ENCODE results near the gene SULT4A1.

Gene SULT4A1

GRCh38 chr22:43827003-43827735, 35.1 kb downstream of the SULT4A1 start:
- no peak overlapping the region for H3K4me3 ChIP-seq (ENCODE audit: low read length)
- no peak for TF ChIP-seq ZNF274 (IDR thresholded peaks at IDR 0.05; ENCODE audit: low read depth, low read length)

- TF ChIP-seq ZNF274 (IDR thresholded peaks at IDR 0.05; ENCODE audit: low read depth, low read length) = no peak
Measured at GRCh38 chr22:43826142-43827002, 35.9 kb downstream of the SULT4A1 start.

GRCh38 chr22:43825651-43826050, 36.7 kb downstream of the SULT4A1 start:
- no peak for TF ChIP-seq ZNF274 (IDR thresholded peaks at IDR 0.05; ENCODE audit: low read depth, low read length)
- no peak overlapping the region for H3K4me3 ChIP-seq (ENCODE audit: low read length)

More at GRCh38 chr22:43826142-43827002, 35.9 kb downstream of the SULT4A1 start:
- no peak overlapping the region for H3K4me3 ChIP-seq (ENCODE audit: low read length)

GRCh38 chr22:43824724-43825420, 37.4 kb downstream of the SULT4A1 start:
- TF ChIP-seq ZNF274 (IDR thresholded peaks at IDR 0.05; ENCODE audit: low read depth, low read length) = no peak
- H3K4me3 ChIP-seq (ENCODE audit: low read length) = no peak overlapping the region

GRCh38 chr22:43823911-43824665, 38.2 kb downstream of the SULT4A1 start:
- TF ChIP-seq ZNF274 (IDR thresholded peaks at IDR 0.05; ENCODE audit: low read depth, low read length) = no peak

GRCh38 chr22:43823353-43823908, 38.9 kb downstream of the SULT4A1 start:
- no peak for TF ChIP-seq ZNF274 (IDR thresholded peaks at IDR 0.05; ENCODE audit: low read depth, low read length)
- H3K4me3 ChIP-seq (ENCODE audit: low read length) = no peak overlapping the region

More at GRCh38 chr22:43823911-43824665, 38.2 kb downstream of the SULT4A1 start:
- H3K4me3 ChIP-seq (ENCODE audit: low read length) = no peak overlapping the region

GRCh38 chr22:43821606-43822425, 40.5 kb downstream of the SULT4A1 start:
- TF ChIP-seq ZNF274 (IDR thresholded peaks at IDR 0.05; ENCODE audit: low read depth, low read length) = no peak
- H3K4me3 ChIP-seq (ENCODE audit: low read length) = no peak overlapping the region

GRCh38 chr22:43820651-43821305, 41.5 kb downstream of the SULT4A1 start:
- no peak for TF ChIP-seq ZNF274 (IDR thresholded peaks at IDR 0.05; ENCODE audit: low read depth, low read length)
- no peak overlapping the region for H3K4me3 ChIP-seq (ENCODE audit: low read length)

GRCh38 chr22:43819931-43820640, 42.2 kb downstream of the SULT4A1 start:
- no peak for TF ChIP-seq ZNF274 (IDR thresholded peaks at IDR 0.05; ENCODE audit: low read depth, low read length)
- H3K4me3 ChIP-seq (ENCODE audit: low read length) = no peak overlapping the region

GRCh38 chr22:43819421-43819921, 42.8 kb downstream of the SULT4A1 start:
- H3K4me3 ChIP-seq (ENCODE audit: low read length) = no peak overlapping the region
- no peak for TF ChIP-seq ZNF274 (IDR thresholded peaks at IDR 0.05; ENCODE audit: low read depth, low read length)

GRCh38 chr22:43818981-43819380, 43.3 kb downstream of the SULT4A1 start:
- no peak overlapping the region for H3K4me3 ChIP-seq (ENCODE audit: low read length)
- no peak for TF ChIP-seq ZNF274 (IDR thresholded peaks at IDR 0.05; ENCODE audit: low read depth, low read length)

Measured in GM08714 (cell line).